Thyroid gland (tissue), 4 donors: ENCODE measurements around the gene PNLDC1. TPM values are rescaled to one million over a fixed set of nuclear protein-coding genes. Genes with fewer than 3 reads are reported as not detected.
A peak's percentile ranks its signal among the peaks of the same experiment; 100 is the strongest.

Source experiments
- DNase-seq, 2 donors: peaks; one replicate each; pipeline ENCODE4 v3.0.0-alpha.2; 2019
- H3K27ac ChIP-seq, 3 donors: fragments of 200-600 bp; sonication (generic); 1 replicate in 2 of 3; 2 replicates in 1 of 3; pipeline ENCODE4 v1.5.1; 2016 to 2019; ENCODE audit warnings: mild to moderate bottlenecking in 1 of 3, moderate library complexity in 1 of 3
- H3K27me3 ChIP-seq: fragments of 200-600 bp; sonication (generic); one replicate; pipeline ENCODE4 v1.5.1; 2019
- H3K36me3 ChIP-seq, 2 donors: fragments of 200-600 bp; sonication (generic); one replicate each; pipeline ENCODE4 v1.5.1; 2016 to 2019
- H3K4me1 ChIP-seq, 2 donors: fragments of 200-600 bp; sonication (generic); one replicate each; pipeline ENCODE4 v1.5.1; 2017 to 2019
- H3K4me3 ChIP-seq, 3 donors: fragments of 200-600 bp; sonication (generic); replicated peaks in 1 of 3; 1 replicate in 2 of 3; 2 replicates in 1 of 3; pipeline ENCODE4 v1.5.1; 2016; ENCODE audit warnings: mild to moderate bottlenecking in 1 of 3
- H3K9me3 ChIP-seq: fragments of 200-600 bp; sonication (generic); one replicate; pipeline ENCODE4 v1.5.1; 2017
- CTCF ChIP-seq, 6 experiments: fragments of 200-600 bp in 3 of 6; fragments of 450-650 bp in 3 of 6; sonication (generic) in 3 of 6; IDR thresholded peaks; one replicate each; pipeline ENCODE4 v1.5.1; 2016 to 2019; ENCODE audit warnings: antibody characterized with exemption in 6 of 6, mild to moderate bottlenecking in 2 of 6, inconsistent platforms in 1 of 6, moderate library complexity in 1 of 6
- POLR2A ChIP-seq, 2 donors: fragments of 450-650 bp; IDR thresholded peaks; one replicate each; pipeline ENCODE4 v1.6.1; 2017; ENCODE audit warnings: antibody characterized with exemption in 2 of 2, mild to moderate bottlenecking in 2 of 2, moderate library complexity in 1 of 2
- WGBS, 2 donors: methylation state at CpG; one replicate each; pipeline ENCODE4 v1.1.5; 2017; 5-methylcytosine and 5-hydroxymethylcytosine counted together
- intact Hi-C: fragments of 100-400 bp; cut with DNase I; formaldehyde crosslinking; loops from one replicate; pipeline ENCODE4 v1.15.1; 2023
- total RNA-seq, 4 donors: library from RNA; depleted of rRNA; stranded (reverse); fragments of >200 nt; gene quantifications; one replicate each; pipeline ENCODE4 v1.2.3, GENCODE V29; 2016

Gene PNLDC1
- total RNA-seq, 4 donors from 2014 or later: 2.0 TPM; not detected in 3

- DNase-seq: no peak
- no peak overlapping the region for H3K27ac ChIP-seq
- intact Hi-C loops: no loop called here
Observed at GRCh38 chr6:159852877-159853276, 52.8 kb downstream of the PNLDC1 start.

GRCh38 chr6:159853754-159854153, 53.7 kb downstream of the PNLDC1 start:
- intact Hi-C loops: no loop called here
- no peaks in the 10 kb centered on the region for H3K4me1 ChIP-seq
- TF ChIP-seq POLR2A (IDR thresholded peaks at IDR 0.05): no peak
- TF ChIP-seq CTCF (IDR thresholded peaks at IDR 0.05): no peak
- no peak overlapping the region for H3K4me3 ChIP-seq
- H3K27ac ChIP-seq: no peak overlapping the region
- no peaks in the 10 kb centered on the region for H3K9me3 ChIP-seq
- no peak for DNase-seq
- H3K27me3 ChIP-seq: no peaks in the 10 kb centered on the region
- H3K36me3 ChIP-seq: no peaks in the 10 kb centered on the region

More at GRCh38 chr6:159852877-159853276, 52.8 kb downstream of the PNLDC1 start:
- TF ChIP-seq CTCF (IDR thresholded peaks at IDR 0.05) (peak in 1 of 6 experiments; percentile 9), POLR2A (IDR thresholded peaks at IDR 0.05) (no peak)
- Histone ChIP-seq H3K27me3 (no peaks in the 10 kb centered on the region), H3K36me3 (no peaks in the 10 kb centered on the region), H3K4me1 (no peaks in the 10 kb centered on the region), H3K9me3 (no peaks in the 10 kb centered on the region), H3K4me3 (no peak overlapping the region)
- WGBS, 2 donors: 65% methylated on average over 6 of the region's 6 CpGs

- H3K4me1 ChIP-seq: no peaks in the 10 kb centered on the region
- intact Hi-C loops: no loop called here
- H3K9me3 ChIP-seq: no peaks in the 10 kb centered on the region
- no peak overlapping the region for H3K4me3 ChIP-seq
- H3K36me3 ChIP-seq: no peaks in the 10 kb centered on the region
- no peaks in the 10 kb centered on the region for H3K27me3 ChIP-seq
- TF ChIP-seq CTCF (IDR thresholded peaks at IDR 0.05) (no peak), POLR2A (IDR thresholded peaks at IDR 0.05) (no peak)
- H3K27ac ChIP-seq: no peak overlapping the region
- WGBS, 2 donors: 89 to 92% methylated on average over 3 of the region's 3 CpGs
- no peak for DNase-seq
Observed at GRCh38 chr6:159854959-159855358, 54.9 kb downstream of the PNLDC1 start.

- H3K9me3 ChIP-seq: no peaks in the 10 kb centered on the region
- no peaks in the 10 kb centered on the region for H3K36me3 ChIP-seq
- intact Hi-C loops: no loop called here
- no peak for DNase-seq
- H3K4me1 ChIP-seq: no peaks in the 10 kb centered on the region
- WGBS, 2 donors: 94 to 100% methylated on average over 1 of the region's 1 CpG
- no peak overlapping the region for H3K4me3 ChIP-seq
- H3K27ac ChIP-seq: no peak overlapping the region
- H3K27me3 ChIP-seq: no peaks in the 10 kb centered on the region
- TF ChIP-seq CTCF (IDR thresholded peaks at IDR 0.05) (no peak), POLR2A (IDR thresholded peaks at IDR 0.05) (no peak)
Observed at GRCh38 chr6:159858259-159858658, 58.2 kb downstream of the PNLDC1 start.

GRCh38 chr6:159860482-159860881, 60.4 kb downstream of the PNLDC1 start:
- TF ChIP-seq POLR2A (IDR thresholded peaks at IDR 0.05): no peak
- no peak for TF ChIP-seq CTCF (IDR thresholded peaks at IDR 0.05)
- DNase-seq: no peak
- WGBS, 2 donors: 93 to 99% methylated on average over 1 of the region's 1 CpG
- H3K27ac ChIP-seq: no peak overlapping the region
- no peaks in the 10 kb centered on the region for H3K4me1 ChIP-seq
- H3K4me3 ChIP-seq: no peak overlapping the region
- no peaks in the 10 kb centered on the region for H3K9me3 ChIP-seq
- H3K27me3 ChIP-seq: no peaks in the 10 kb centered on the region
- intact Hi-C loops: loop anchor here (10.0 kb wide), 1 partner anchor 234 kb away; no protein-coding TSS in a partner anchor
- H3K36me3 ChIP-seq: no peaks in the 10 kb centered on the region
